SK-N-SH treated with all-trans-retinoic acid at 6 μM for 48 hours (cell line): ENCODE results near the gene RAI14.

ENCODE experiments used
- ARNTL ChIP-seq: fragments of 450-650 bp; formaldehyde crosslinking; IDR thresholded peaks from 2 replicates; pipeline ENCODE4 v1.5.0; 2020; ENCODE audit warnings: low read depth, mild to moderate bottlenecking, moderate library complexity, borderline replicate concordance
- GLIS3 ChIP-seq: fragments of 250-450 bp; sonication (Bioruptor Pico); IDR thresholded peaks from 2 replicates; pipeline ENCODE4 v1.5.0; 2020; ENCODE audit warnings: mild to moderate bottlenecking, moderate library complexity
- ISL1 ChIP-seq: fragments of 250-450 bp; sonication (Bioruptor Pico); IDR thresholded peaks from 2 replicates; pipeline ENCODE4 v2.1.2; 2022; ENCODE audit warnings: mild to moderate bottlenecking, moderate library complexity
- POU6F1 ChIP-seq: fragments of 250-450 bp; sonication (Bioruptor Pico); IDR thresholded peaks from 2 replicates; pipeline ENCODE4 v1.8.0; 2021; ENCODE audit warnings: low read depth, mild to moderate bottlenecking, moderate library complexity, borderline replicate concordance
- RARB ChIP-seq: fragments of 250-450 bp; sonication (Bioruptor Pico); IDR thresholded peaks from 2 replicates; pipeline ENCODE4 v1.8.0; 2021; ENCODE audit warnings: mild to moderate bottlenecking, moderate library complexity
- SNAI2 ChIP-seq: fragments of 250-450 bp; sonication (Bioruptor Pico); IDR thresholded peaks from 2 replicates; pipeline ENCODE4 v1.5.0; 2020; ENCODE audit warnings: mild to moderate bottlenecking, moderate library complexity
- TCF4 ChIP-seq: fragments of 250-450 bp; sonication (Bioruptor Pico); IDR thresholded peaks from 2 replicates; pipeline ENCODE4 v1.8.0; 2021; ENCODE audit warnings: mild to moderate bottlenecking, moderate library complexity, borderline replicate concordance
- TOX ChIP-seq: fragments of 250-450 bp; sonication (Bioruptor Pico); IDR thresholded peaks from 2 replicates; pipeline ENCODE4 v1.8.0; 2021; ENCODE audit warnings: mild to moderate bottlenecking, moderate library complexity, borderline replicate concordance
- ZNF565 ChIP-seq: fragments of 450-650 bp; formaldehyde crosslinking; conservative IDR thresholded peaks from 2 replicates; pipeline ENCODE4 v1.5.0; 2020; ENCODE audit warnings: low read depth, mild to moderate bottlenecking, moderate library complexity
- TF ChIP-seq, protein P1 (sequence below): fragments of 250-450 bp; sonication (Bioruptor Pico); IDR thresholded peaks from 2 replicates; pipeline ENCODE4 v1.8.0; 2020; ENCODE audit warnings: mild to moderate bottlenecking, moderate library complexity, borderline replicate concordance

- TF ChIP-seq SNAI2 (CRISPR knock-in tag) (no peak), RARB (CRISPR knock-in tag) (no peak), TCF4 (no peak), GLIS3 (CRISPR knock-in tag) (no peak), POU6F1 (CRISPR knock-in tag) (no peak), ISL1 (no peak), TOX (CRISPR knock-in tag) (no peak), ZNF565 (CRISPR knock-in tag) (no peak), ARNTL (CRISPR knock-in tag) (no peak)
- TF ChIP-seq, protein P1, sequence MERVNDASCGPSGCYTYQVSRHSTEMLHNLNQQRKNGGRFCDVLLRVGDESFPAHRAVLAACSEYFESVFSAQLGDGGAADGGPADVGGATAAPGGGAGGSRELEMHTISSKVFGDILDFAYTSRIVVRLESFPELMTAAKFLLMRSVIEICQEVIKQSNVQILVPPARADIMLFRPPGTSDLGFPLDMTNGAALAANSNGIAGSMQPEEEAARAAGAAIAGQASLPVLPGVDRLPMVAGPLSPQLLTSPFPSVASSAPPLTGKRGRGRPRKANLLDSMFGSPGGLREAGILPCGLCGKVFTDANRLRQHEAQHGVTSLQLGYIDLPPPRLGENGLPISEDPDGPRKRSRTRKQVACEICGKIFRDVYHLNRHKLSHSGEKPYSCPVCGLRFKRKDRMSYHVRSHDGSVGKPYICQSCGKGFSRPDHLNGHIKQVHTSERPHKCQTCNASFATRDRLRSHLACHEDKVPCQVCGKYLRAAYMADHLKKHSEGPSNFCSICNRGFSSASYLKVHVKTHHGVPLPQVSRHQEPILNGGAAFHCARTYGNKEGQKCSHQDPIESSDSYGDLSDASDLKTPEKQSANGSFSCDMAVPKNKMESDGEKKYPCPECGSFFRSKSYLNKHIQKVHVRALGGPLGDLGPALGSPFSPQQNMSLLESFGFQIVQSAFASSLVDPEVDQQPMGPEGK (CRISPR knock-in tag) = no peak
Observed at GRCh38 chr5:34655354-34655991, 655 bp upstream of the RAI14 start.
